GM18508 (cell line): ENCODE measurements around the gene PPIE.
"Not testable (repeated sequence)": the region's sequence is repeated elsewhere in the genome, so short reads cannot be mapped to it uniquely, and the experiment has no call there.

Source experiments
- ATAC-seq: cut with Tn5 transposase; IDR thresholded peaks from one replicate; pipeline ENCODE4 v1.9.1; 2021; ENCODE audit warnings: moderate number of reproducible peaks; ENCODE audit not compliant: insufficient read depth, unreplicated experiment

PPIE gene

GRCh38 chr1:39776400-39776713, 37.7 kb downstream of the PPIE start:
- ATAC-seq: no peak

GRCh38 chr1:39776886-39777285, 38.2 kb downstream of the PPIE start:
- no peak for ATAC-seq

GRCh38 chr1:39777306-39777705, 38.6 kb downstream of the PPIE start:
- no peak for ATAC-seq

- ATAC-seq: not testable (repeated sequence)
Observed at GRCh38 chr1:39777896-39778295, 39.2 kb downstream of the PPIE start.

- not testable (repeated sequence) for ATAC-seq
Observed at GRCh38 chr1:39778463-39779099, 39.9 kb downstream of the PPIE start.

- ATAC-seq: no peak
Observed at GRCh38 chr1:39779137-39779536, 40.5 kb downstream of the PPIE start.

- ATAC-seq: no peak
Observed at GRCh38 chr1:39779821-39780220, 41.1 kb downstream of the PPIE start.

GRCh38 chr1:39781349-39781715, 42.6 kb downstream of the PPIE start:
- no peak for ATAC-seq

GRCh38 chr1:39782103-39782502, 43.4 kb downstream of the PPIE start:
- ATAC-seq: no peak

- ATAC-seq: not testable (repeated sequence)
Observed at GRCh38 chr1:39782685-39783084, 44.0 kb downstream of the PPIE start.

GRCh38 chr1:39786303-39787107, 47.8 kb downstream of the PPIE start:
- not testable (repeated sequence) for ATAC-seq

GRCh38 chr1:39787108-39787375, 48.4 kb downstream of the PPIE start:
- not testable (repeated sequence) for ATAC-seq

- no peak for ATAC-seq
Observed at GRCh38 chr1:39787468-39787867, 48.8 kb downstream of the PPIE start.

- ATAC-seq: not testable (repeated sequence)
Observed at GRCh38 chr1:39787964-39788363, 49.3 kb downstream of the PPIE start.

GRCh38 chr1:39788426-39788757, 49.7 kb downstream of the PPIE start:
- no peak for ATAC-seq

- ATAC-seq: no peak
Observed at GRCh38 chr1:39788758-39789570, 50.3 kb downstream of the PPIE start, which contains the start of gene BMP8B. Gene BMP8B, minus strand, starts transcription at chr1:39788865. Its CDS starts 380 bp downstream, at chr1:39788485.

- no peak for ATAC-seq
Observed at GRCh38 chr1:39789571-39790110, 51.0 kb downstream of the PPIE start.

- ATAC-seq: no peak
Observed at GRCh38 chr1:39791838-39792237, 53.2 kb downstream of the PPIE start.

GRCh38 chr1:39795651-39796050, 57.0 kb downstream of the PPIE start:
- no peak for ATAC-seq

GRCh38 chr1:39798859-39799769, 60.4 kb downstream of the PPIE start:
- ATAC-seq: not testable (repeated sequence)
